ENCODE results near the gene ARHGAP42. TPM values are rescaled to one million over a fixed set of nuclear protein-coding genes. Genes with fewer than 3 reads are reported as not detected.

The ARHGAP42 gene
- total RNA-seq, 1 donor from 2014 or later: 33.2 TPM

DNA sequence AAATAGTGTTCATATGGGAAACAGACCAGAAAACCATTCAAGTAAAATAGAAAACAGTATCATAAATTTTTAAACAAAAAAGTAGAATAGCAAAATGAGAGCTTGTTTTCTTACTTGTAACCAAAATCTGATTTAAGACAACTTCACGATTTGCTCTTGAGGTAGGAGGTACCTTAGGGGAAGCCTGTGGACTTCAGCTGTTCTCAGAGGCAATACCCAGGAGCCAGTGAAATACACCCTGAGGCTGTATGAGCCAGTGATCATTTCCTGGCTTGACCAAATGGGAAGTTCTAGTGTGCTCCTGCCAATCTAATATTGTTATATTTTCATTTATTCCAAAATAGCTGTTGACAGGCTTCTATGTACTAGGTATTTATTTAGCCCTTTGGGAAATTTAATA lies 104.8 kb downstream of the ARHGAP42 start:
- Mint-ChIP-seq H3K4me1 (ENCODE audit: low read depth, unreplicated experiment) (peaks cover 8% of the 10 kb centered on the region), H3K4me3 (ENCODE audit: unreplicated experiment) (no peak overlapping the region), H3K27me3 (ENCODE audit: low read depth, unreplicated experiment) (no peaks in the 10 kb centered on the region), H3K9me3 (ENCODE audit: unreplicated experiment) (peaks cover 2% of the 10 kb centered on the region), H3K27ac (ENCODE audit: unreplicated experiment) (no peak overlapping the region), H3K36me3 (ENCODE audit: low read depth, unreplicated experiment) (peaks cover 2% of the 10 kb centered on the region)
- Histone ChIP-seq H2AFZ (ENCODE audit: low read depth, low read length) (no peak overlapping the region), H3K36me3 (ENCODE audit: insufficient read depth, low read length) (no peaks in the 10 kb centered on the region), H3K4me1 (ENCODE audit: insufficient read depth, low read length) (no peaks in the 10 kb centered on the region), H4K20me1 (ENCODE audit: insufficient read depth, low read length) (peaks cover 5% of the 10 kb centered on the region), H3K4me3 (ENCODE audit: insufficient read depth, low read depth, low read length) (no peak overlapping the region), H3K4me2 (ENCODE audit: low read length) (no peak overlapping the region), H3K79me2 (ENCODE audit: insufficient read depth, low read length) (peaks cover 23% of the 10 kb centered on the region), H3K27ac (ENCODE audit: low read depth, low read length) (no peak overlapping the region), H3K9ac (ENCODE audit: low read length) (no peak overlapping the region), H3K27me3 (ENCODE audit: insufficient read depth, low read length) (no peaks in the 10 kb centered on the region), H3K9me3 (ENCODE audit: insufficient read depth, low read depth, low read length) (no peaks in the 10 kb centered on the region)
- TF ChIP-seq CTCF (IDR thresholded peaks at IDR 0.05; ENCODE audit: insufficient read depth, low read depth, low read length): no peak
- TF ChIP-seq EZH2 (IDR thresholded peaks at IDR 0.05; ENCODE audit: insufficient read depth, low read length): no peak
- DNase-seq (ENCODE audit: low read depth) (no peak), FAIRE-seq (no peak)

DNA sequence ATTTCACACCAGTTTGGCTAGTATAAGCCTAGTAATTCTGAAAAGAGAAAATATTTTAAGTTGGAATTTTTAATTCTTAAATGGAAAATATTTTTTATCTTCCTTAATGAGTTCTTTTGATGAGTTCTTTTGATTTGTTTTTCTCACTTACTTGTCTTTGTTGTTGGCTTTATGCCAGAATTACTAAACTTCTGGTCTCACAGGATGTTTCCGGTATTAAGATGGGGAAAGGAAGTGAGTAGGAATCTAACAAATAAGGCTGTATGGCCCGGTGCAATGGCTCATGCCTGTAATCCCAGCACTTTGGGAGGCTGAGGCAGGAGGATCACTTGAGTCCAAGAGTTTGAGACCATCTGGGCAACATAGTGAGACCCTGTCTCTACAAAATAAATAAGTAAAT lies 106.4 kb downstream of the ARHGAP42 start:
- Mint-ChIP-seq H3K4me3 (ENCODE audit: unreplicated experiment) (no peak overlapping the region), H3K36me3 (ENCODE audit: low read depth, unreplicated experiment) (peaks cover 6% of the 10 kb centered on the region), H3K27ac (ENCODE audit: unreplicated experiment) (no peak overlapping the region), H3K4me1 (ENCODE audit: low read depth, unreplicated experiment) (peaks cover 8% of the 10 kb centered on the region), H3K27me3 (ENCODE audit: low read depth, unreplicated experiment) (no peaks in the 10 kb centered on the region), H3K9me3 (ENCODE audit: unreplicated experiment) (peaks cover 2% of the 10 kb centered on the region)
- FAIRE-seq (no peak), DNase-seq (ENCODE audit: low read depth) (no peak)
- Histone ChIP-seq H3K4me3 (ENCODE audit: insufficient read depth, low read depth, low read length) (no peak overlapping the region), H3K79me2 (ENCODE audit: insufficient read depth, low read length) (peaks cover 18% of the 10 kb centered on the region), H3K27ac (ENCODE audit: low read depth, low read length) (no peak overlapping the region), H4K20me1 (ENCODE audit: insufficient read depth, low read length) (peaks cover 5% of the 10 kb centered on the region), H3K36me3 (ENCODE audit: insufficient read depth, low read length) (no peaks in the 10 kb centered on the region), H3K27me3 (ENCODE audit: insufficient read depth, low read length) (no peaks in the 10 kb centered on the region), H3K4me2 (ENCODE audit: low read length) (no peak overlapping the region), H2AFZ (ENCODE audit: low read depth, low read length) (no peak overlapping the region), H3K9ac (ENCODE audit: low read length) (no peak overlapping the region), H3K9me3 (ENCODE audit: insufficient read depth, low read depth, low read length) (no peaks in the 10 kb centered on the region), H3K4me1 (ENCODE audit: insufficient read depth, low read length) (no peaks in the 10 kb centered on the region)
- TF ChIP-seq EZH2 (IDR thresholded peaks at IDR 0.05; ENCODE audit: insufficient read depth, low read length) (no peak), CTCF (IDR thresholded peaks at IDR 0.05; ENCODE audit: insufficient read depth, low read depth, low read length) (no peak)

DNA sequence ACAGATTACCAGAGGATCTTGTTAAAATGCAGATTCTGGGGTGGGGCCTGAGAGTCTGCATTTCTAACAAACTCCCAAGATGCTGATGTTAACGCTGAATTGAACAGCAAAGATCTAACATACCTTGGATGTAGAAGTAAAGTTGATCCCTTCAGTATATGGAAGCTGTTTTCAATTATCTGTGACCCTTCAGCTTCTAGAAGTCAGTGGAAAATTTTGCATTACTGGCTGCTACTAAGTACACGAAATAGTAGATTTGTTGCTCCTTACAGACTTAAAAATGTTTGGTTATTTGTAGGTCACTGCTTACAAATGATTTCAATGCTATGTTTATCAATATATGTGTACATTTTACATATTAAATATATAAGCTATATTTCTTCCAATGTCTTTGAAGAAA lies 107.4 kb downstream of the ARHGAP42 start:
- no peak for DNase-seq (ENCODE audit: low read depth)
- Mint-ChIP-seq H3K27ac (ENCODE audit: unreplicated experiment) (no peak overlapping the region), H3K4me1 (ENCODE audit: low read depth, unreplicated experiment) (peaks cover 2% of the 10 kb centered on the region), H3K27me3 (ENCODE audit: low read depth, unreplicated experiment) (no peaks in the 10 kb centered on the region), H3K36me3 (ENCODE audit: low read depth, unreplicated experiment) (peaks cover 6% of the 10 kb centered on the region), H3K9me3 (ENCODE audit: unreplicated experiment) (no peaks in the 10 kb centered on the region), H3K4me3 (ENCODE audit: unreplicated experiment) (no peak overlapping the region)
- TF ChIP-seq CTCF (IDR thresholded peaks at IDR 0.05; ENCODE audit: insufficient read depth, low read depth, low read length) (no peak), EZH2 (IDR thresholded peaks at IDR 0.05; ENCODE audit: insufficient read depth, low read length) (no peak)
- H3K9ac ChIP-seq (ENCODE audit: low read length): no peak overlapping the region
- peaks cover 8% of the 10 kb centered on the region for H3K79me2 ChIP-seq (ENCODE audit: insufficient read depth, low read length)
- FAIRE-seq: no peak
- H3K27ac ChIP-seq (ENCODE audit: low read depth, low read length): no peak overlapping the region
- H3K27me3 ChIP-seq (ENCODE audit: insufficient read depth, low read length): no peaks in the 10 kb centered on the region
- no peaks in the 10 kb centered on the region for H3K9me3 ChIP-seq (ENCODE audit: insufficient read depth, low read depth, low read length)
- no peaks in the 10 kb centered on the region for H3K4me1 ChIP-seq (ENCODE audit: insufficient read depth, low read length)
- H2AFZ ChIP-seq (ENCODE audit: low read depth, low read length): no peak overlapping the region
- H3K4me3 ChIP-seq (ENCODE audit: insufficient read depth, low read depth, low read length): no peak overlapping the region
- H3K4me2 ChIP-seq (ENCODE audit: low read length): no peak overlapping the region
- peaks cover 4% of the 10 kb centered on the region for H4K20me1 ChIP-seq (ENCODE audit: insufficient read depth, low read length)
- H3K36me3 ChIP-seq (ENCODE audit: insufficient read depth, low read length): no peaks in the 10 kb centered on the region
